ENCODE data around the gene RANBP3.

The RANBP3 gene

GRCh38 chr19:5903056-5903623, 74.8 kb downstream of the RANBP3 start:
- peak overlapping the region; percentile 99 for H3K4me3 ChIP-seq (ENCODE audit: low read depth, low read length)
- no peak for TF ChIP-seq CTCF (IDR thresholded peaks at IDR 0.05; ENCODE audit: borderline replicate concordance, insufficient read depth, low read depth, low read length)

- no peak overlapping the region for H3K4me3 ChIP-seq (ENCODE audit: low read depth, low read length)
- no peak for TF ChIP-seq CTCF (IDR thresholded peaks at IDR 0.05; ENCODE audit: borderline replicate concordance, insufficient read depth, low read depth, low read length)
These were observed 77.0 kb downstream of the RANBP3 start for GRCh38 chr19:5900976-5901375.

- TF ChIP-seq CTCF (IDR thresholded peaks at IDR 0.05; ENCODE audit: borderline replicate concordance, insufficient read depth, low read depth, low read length), result no peak
- no peak overlapping the region for H3K4me3 ChIP-seq (ENCODE audit: low read depth, low read length)
These were observed 78.0 kb downstream of the RANBP3 start for GRCh38 chr19:5899728-5900526.

DNA sequence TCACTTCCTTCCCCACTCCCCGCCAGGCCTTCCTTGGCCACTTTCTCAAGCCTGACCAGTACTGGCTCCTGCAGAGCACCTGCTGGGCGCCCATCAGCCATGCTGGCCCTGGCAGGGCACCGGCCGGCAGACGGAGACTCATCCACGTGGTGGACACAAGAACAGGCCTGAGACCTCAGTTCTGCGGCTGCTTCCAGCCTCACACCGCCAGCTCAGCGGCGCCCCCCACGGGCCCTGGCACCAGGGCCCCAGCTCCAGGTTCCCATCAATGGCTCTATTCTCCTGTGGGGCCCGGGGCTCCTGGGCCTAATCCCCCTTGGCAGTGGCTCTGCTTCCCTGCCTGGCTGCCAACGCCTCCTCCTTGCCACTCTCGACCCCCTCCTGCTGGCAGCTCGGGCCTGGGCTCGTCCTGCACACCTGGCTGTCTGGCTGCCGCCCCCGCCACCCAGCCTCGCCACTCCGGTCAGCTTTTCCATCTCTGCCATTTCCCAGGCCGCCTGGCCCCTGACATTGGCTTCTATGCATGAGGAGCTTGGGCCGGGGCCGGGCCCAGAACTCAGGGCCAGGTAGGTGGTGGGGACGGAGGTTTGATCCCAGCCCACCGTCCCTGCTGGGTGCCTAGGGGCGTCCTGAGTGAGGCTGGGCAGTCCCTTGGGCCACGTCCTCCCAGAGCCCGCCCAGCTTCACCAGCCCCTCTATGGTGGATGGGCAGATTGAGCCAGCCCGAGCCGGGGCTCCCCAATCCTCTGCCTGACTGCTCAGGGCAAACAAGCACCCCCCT, 80.6 kb downstream of the RANBP3 start:
- peak; percentile 11; the same call in 1 of the 2 replicates for TF ChIP-seq CTCF (IDR thresholded peaks at IDR 0.05; ENCODE audit: borderline replicate concordance, insufficient read depth, low read depth, low read length)
- no peak overlapping the region for H3K4me3 ChIP-seq (ENCODE audit: low read depth, low read length)

DNA sequence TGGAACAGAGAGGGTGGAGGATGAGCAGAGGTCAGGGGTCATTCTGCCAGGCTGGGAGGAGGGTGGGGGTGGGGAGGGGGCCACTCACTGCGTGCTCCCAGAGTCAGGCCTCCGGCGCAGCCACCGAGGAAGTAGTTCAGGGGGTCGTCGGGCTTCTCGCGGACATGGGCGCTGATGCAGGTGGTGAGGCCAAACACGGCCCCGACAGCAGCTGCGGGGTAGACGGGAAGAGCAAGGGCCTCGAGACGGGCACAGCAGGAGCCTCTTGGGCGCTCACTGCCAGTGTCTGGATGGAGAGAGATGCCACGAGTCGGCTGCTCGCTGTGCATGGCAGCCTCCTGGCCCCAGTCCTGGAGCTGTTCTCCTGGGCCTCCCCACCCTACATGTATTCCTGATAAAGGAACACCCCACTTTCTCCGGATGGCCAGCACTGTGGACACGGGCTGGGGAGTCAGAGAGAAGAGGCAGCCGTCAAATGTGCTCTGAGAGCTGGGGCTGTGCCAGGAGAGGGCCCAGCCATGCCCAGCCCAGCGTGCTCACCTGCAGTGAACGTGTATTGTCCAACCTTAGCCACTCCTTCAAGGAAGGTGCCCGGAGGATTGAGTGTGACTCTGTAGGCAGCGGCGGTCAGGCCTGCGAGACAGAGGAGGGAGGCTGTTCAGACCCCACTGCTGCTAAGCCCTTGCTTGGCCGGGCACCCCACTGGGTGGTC, 81.4 kb downstream of the RANBP3 start:
- no peak overlapping the region for H3K4me3 ChIP-seq (ENCODE audit: low read depth, low read length)
- no peak for TF ChIP-seq CTCF (IDR thresholded peaks at IDR 0.05; ENCODE audit: borderline replicate concordance, insufficient read depth, low read depth, low read length)

GRCh38 chr19:5895890-5896289, 82.0 kb downstream of the RANBP3 start:
- no peak overlapping the region for H3K4me3 ChIP-seq (ENCODE audit: low read depth, low read length)
- no peak for TF ChIP-seq CTCF (IDR thresholded peaks at IDR 0.05; ENCODE audit: borderline replicate concordance, insufficient read depth, low read depth, low read length)
